Stimulated activated CD4-positive, alpha-beta T cell treated with anti-CD3 and anti-CD28 coated beads, Interleukin-15, amount 100 ng/mL, for 24 hours (primary cell): ENCODE data around the gene PKN1.
"Not testable (repeated sequence)": the region's sequence is repeated elsewhere in the genome, so short reads cannot be mapped to it uniquely, and the experiment has no call there.

Source experiments
- DNase-seq: peaks from one replicate; pipeline ENCODE4 v3.0.0-alpha.2; 2020

Gene PKN1

GRCh38 chr19:14433554-14434501 is 722 bp downstream of the PKN1 start:
- DNase-seq = peak; percentile 57

GRCh38 chr19:14434543-14435319 is 1.6 kb downstream of the PKN1 start:
- peak; percentile 59 for DNase-seq

DNA sequence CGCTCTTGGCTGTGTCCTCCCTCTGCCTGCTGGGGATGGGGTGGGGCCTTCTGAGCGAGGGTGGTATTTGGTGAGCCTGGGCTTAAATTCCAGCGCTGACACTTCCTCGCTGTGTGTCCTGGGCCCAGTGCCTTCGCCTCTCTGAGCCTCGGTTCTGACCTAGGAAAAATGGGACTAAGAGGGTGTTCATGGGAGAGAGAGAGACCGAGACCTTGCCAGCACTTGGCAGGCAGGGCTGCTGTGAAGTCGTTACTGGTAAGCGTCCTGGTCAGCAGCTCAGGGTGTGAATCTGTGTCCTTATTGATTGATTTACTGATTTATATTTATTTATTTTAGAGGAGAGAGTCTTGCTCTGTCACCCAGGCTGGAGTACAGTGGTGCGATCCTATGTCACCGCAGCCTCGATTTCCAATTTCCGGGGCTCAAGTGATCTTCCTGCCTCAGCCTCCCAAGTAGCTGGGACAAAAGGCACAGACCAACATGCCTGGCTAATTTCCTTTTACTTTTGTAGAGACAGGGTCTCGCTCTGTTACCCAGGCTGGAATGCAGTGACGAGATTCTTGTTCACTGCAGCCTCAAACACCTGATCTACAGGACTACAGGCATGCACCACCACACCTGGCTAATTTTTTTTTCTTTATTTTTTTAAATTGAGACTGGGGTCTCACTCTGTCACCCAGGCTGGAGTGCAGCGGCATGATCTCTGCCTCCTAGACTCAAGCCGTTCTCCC is 2.4 kb downstream of the PKN1 start:
- DNase-seq = no peak

DNA sequence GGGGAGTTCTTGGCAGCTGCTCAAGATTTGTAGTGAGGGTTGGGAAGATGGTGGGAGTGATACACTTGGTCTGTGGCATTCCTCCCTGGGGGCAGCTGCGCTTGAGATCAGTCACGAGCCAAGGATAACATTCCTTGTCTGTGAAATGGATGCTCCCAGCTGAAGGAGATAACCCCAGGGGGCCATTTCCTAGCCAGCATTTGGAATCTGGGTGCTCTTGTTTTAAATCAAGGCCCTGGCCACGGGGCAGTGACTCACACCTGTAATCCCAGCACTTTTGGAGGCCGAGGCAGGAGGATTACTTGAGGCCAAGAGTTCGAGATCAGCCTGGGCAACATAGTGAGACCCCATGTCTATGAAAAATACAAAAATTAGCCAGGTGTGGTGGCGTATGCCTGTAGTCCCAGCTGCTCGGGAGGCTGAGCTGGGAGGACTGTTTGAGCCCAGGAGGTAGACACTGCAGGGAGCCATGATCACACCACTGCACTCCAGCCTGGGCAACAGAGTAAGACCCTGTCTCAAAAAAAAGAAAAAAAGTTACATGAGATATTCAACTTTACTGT is 4.6 kb downstream of the PKN1 start:
- DNase-seq = no peak

GRCh38 chr19:14439014-14439413 is 5.9 kb downstream of the PKN1 start:
- DNase-seq = no peak

DNA sequence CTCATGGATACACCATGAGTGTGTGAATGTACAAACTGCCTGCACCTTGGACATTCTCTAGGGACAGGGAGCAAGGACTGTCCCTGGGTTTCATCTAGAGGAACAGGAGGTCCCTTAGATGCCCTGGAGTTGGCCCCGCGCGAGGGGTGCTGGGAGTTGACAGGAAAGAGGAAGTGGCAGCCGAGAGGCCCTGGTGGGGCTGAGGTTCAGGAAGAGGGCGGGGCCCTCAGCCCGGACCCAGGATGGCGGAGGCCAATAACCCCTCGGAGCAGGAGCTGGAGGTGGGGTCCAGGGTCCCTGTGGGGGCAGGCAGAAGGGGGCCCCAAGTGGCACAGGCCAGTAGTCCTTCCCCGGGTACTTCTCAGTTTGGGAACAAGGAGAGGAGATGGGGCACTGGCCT is 6.9 kb downstream of the PKN1 start:
- peak; percentile 88 for DNase-seq

- DNase-seq = no peak
These were observed 8.2 kb downstream of the PKN1 start for GRCh38 chr19:14441041-14441938.

GRCh38 chr19:14442891-14443631 is 10.0 kb downstream of the PKN1 start:
- DNase-seq = no peak

DNA sequence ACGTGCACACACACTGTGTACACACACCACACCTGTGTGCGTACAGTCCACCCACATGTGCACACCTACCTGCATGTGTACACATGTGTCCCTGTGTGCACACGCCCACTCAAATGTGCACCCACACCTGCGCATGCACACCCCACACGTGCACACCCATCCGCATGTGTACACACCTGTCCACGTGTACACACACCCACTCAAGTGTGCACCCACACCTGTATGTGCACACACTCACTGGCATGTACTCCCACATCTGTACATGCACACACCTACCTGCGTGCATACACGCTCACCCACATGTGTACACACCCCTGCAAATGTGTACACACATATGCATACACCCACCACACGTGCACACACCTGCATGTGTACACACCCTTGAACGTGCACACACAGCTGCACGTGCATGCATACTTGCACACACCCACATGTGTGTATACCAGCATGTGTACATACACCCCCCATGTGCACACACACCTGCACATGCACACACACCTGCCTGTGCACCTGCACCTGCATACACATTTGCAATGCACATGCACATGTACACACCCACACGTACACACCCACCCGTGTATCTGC is 10.6 kb downstream of the PKN1 start:
- no peak for DNase-seq

- no peak for DNase-seq
These were observed 13.4 kb downstream of the PKN1 start for GRCh38 chr19:14446336-14447036.

DNA sequence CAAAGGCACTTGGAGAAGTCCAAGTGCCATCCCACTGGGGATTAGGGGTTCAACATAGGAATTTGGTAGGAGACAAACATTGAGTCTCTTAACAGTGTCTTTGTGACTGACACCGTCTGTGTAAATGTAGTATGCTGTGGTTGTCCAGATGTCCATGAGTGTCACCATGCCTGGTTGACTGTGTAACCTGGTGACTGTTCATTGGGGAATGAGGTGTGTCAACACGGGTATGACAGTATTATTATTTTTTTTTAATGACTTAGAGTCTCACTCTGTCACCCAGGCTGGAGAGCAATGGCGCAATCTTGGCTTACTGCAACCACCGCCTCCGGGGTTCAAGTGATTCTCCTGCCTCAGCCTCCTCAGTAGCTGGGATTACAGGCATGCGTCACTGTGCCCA is 16.2 kb downstream of the PKN1 start:
- DNase-seq = no peak

DNA sequence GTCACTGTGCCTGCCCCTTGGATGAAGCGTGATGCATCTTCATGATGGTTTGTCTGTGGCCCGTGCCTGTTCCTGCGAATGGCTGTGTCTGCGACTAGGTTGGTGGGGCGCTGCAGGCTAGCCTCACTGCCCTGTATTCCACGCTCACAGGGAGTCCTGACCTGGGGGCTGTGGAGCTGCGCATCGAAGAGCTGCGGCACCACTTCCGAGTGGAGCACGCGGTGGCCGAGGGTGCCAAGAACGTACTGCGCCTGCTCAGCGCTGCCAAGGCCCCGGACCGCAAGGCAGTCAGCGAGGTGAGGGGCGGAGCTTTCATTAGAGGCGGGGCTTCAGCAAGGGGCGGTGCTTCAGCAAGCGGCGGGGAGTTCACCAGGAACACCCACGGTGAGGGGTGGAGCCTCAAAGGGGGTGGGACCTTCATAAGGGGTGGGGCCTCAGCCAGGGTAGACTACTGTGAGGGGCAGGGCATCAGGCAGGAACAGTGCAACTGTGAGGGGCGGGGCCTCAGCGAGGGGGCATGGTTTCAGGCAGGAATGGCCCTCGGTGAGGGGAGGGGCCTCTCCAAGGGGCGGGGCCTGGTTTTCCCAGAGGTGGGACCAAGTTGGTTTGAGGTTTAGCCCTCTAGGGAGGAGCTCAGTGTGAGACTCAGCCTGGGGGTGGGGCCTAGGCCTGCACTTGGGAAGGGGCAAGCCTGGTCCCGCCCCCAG is 17.2 kb downstream of the PKN1 start:
- DNase-seq = peak; percentile 84

- no peak for DNase-seq
These were observed 17.8 kb downstream of the PKN1 start for GRCh38 chr19:14450876-14451275.

DNA sequence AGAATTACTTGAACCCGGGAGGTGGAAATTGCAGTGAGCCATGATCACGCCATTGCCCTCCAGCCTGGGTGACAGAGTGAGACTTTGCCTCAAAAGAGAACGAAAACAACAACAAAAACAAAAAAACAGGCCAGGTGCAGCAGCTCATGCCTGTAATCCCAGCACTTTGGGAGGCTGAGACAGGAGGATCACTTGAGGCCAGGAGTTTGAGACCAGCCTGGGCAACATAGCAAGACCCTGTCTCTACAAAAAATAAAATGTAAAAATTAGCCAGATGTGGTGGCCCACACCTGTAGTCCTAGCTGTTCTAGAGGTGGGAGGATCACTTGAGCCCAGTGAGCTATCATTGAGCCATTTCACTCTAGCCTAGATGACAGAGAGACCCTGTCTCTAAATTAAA is 19.2 kb downstream of the PKN1 start:
- not testable (repeated sequence) for DNase-seq

DNA sequence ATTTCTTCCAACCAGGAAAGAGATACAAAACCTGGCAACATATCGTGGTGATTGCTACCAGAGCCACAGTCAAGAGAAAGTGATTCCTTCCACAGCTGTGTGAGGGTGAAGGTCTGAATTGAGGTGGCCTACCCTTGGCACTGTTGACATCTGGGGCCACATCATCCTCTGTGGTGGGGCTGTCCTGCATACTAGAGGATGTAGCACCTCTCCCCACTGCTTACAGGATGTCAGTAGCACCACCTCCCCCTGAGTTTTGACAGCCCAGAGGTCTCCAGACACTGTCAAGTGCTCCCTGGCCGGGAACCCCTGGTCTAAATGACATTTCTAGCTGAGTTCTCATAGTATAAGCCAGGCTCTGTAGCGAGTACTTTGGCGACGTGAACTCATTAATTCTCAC is 26.6 kb downstream of the PKN1 start:
- no peak for DNase-seq

GRCh38 chr19:14460935-14461334 is 27.8 kb downstream of the PKN1 start:
- no peak for DNase-seq

DNA sequence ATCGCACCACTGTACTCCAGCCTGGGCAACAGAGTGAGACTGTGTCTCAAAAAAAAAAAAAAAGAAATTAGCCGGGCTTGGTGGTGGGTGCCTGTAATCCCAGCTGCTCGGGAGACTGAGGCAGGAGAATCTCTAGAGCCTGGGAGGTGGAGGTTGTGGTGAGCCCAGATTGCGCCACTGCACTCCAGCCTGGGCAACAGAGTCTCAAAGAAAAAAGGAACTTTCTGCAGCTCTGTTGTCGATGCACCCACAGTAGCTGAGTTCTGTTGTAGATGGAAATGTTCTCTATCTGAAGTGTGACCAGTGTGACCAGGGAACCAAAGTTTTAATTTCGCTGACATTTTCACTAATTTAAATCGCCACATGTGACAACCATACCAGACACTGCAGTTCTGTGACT is 29.3 kb downstream of the PKN1 start:
- not testable (repeated sequence) for DNase-seq

DNA sequence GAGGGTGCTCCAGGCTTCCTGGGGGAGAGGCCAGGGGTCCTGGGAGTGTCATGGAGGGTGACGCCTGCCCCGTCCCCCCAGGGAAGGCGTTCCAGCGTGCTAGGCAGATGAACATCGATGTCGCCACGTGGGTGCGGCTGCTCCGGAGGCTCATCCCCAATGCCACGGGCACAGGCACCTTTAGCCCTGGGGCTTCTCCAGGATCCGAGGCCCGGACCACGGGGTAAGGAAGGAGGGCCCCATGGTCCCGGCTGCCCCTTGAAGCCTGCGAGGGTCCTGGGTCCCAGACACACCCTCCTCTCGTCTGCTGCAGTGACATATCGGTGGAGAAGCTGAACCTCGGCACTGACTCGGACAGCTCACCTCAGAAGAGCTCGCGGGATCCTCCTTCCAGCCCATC is 30.6 kb downstream of the PKN1 start:
- no peak for DNase-seq

DNA sequence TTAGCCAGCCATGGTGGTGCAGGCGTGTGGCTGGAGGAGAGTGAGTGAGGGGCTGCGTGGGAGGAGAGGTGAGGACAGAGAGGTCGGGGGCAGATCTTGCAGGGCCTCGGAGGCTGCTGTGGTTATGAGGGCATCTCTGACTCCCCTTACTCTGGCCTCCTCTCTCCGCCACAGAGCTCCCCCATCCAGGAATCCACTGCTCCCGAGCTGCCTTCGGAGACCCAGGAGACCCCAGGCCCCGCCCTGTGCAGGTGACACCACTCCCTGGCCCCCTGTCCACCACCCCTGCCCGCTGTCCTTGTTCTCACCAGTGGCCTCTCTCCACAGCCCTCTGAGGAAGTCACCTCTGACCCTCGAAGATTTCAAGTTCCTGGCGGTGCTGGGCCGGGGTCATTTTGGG is 34.3 kb downstream of the PKN1 start:
- DNase-seq = no peak
